HCT116 (cell line): ENCODE data around the gene IGSF9B. TPM values are rescaled to one million over a fixed set of nuclear protein-coding genes. Genes with fewer than 3 reads are reported as not detected.
A peak's percentile ranks its signal among the peaks of the same experiment; 100 is the strongest.

ENCODE experiments used
- ATAC-seq: fragments of 200-7000 bp; cut with Tn5 transposase; 2 replicates; pipeline ENCODE4 v1.9.1; 2020; ENCODE audit warnings: mild to moderate bottlenecking, moderate library complexity
- BruUV-seq: library from RNA; stranded (reverse); fragments of 400-500 nt; replicated peaks from 2 replicates; lab custom pipeline; 2021; lab: Mats Ljungman, UMichigan
- CTCF ChIA-PET: fragments of 300-600 bp; sonication (Branson Sonifier 250); formaldehyde crosslinking; loops from one replicate; lab custom pipeline; 2021; ENCODE audit warnings: antibody characterized with exemption; lab: Charles Lee
- POLR2A ChIA-PET: fragments of 300-600, 350-600 bp; sonication (Branson Sonifier 250); formaldehyde crosslinking; loops from one replicate; lab custom pipeline; 2021; ENCODE audit warnings: antibody characterized with exemption; lab: Charles Lee
- RAD21 ChIA-PET, 2 experiments: fragments of 300-600 bp; sonication (Branson Sonifier 250); formaldehyde crosslinking; loops; one replicate each; lab custom pipeline; 2023; ENCODE audit warnings: low total read pairs in 2 of 2; ENCODE audit not compliant: uncharacterized antibody in 2 of 2, unreplicated experiment in 2 of 2, low non-redundant PET in 1 of 2; lab: Charles Lee
- DNase-seq: peaks from one replicate; pipeline ENCODE4 v3.0.0-alpha.2; 2010; ENCODE audit warnings: low read depth, low spot score
- H2AFZ ChIP-seq: fragments of 200-600 bp; shearing (Covaris generic), sonication (generic); 2 replicates; pipeline ENCODE4 v1.6.1; 2017; ENCODE audit warnings: low read depth, mixed run types, mixed read lengths, antibody characterized with exemption, low read length; ENCODE audit not compliant: poor library complexity, severe bottlenecking
- H3K27ac ChIP-seq: 2 replicates; pipeline ENCODE4 v1.5.1; 2012; ENCODE audit warnings: low read depth, low read length
- H3K27me3 ChIP-seq: fragments of 200-600 bp; sonication (generic); 2 replicates; pipeline ENCODE4 v1.6.1; 2016; ENCODE audit warnings: mixed run types, low read length, mixed read lengths; ENCODE audit not compliant: insufficient read depth
- H3K36me3 ChIP-seq, 2 experiments: fragments of 200-500 bp in 1 of 2; fragments of 200-600 bp in 1 of 2; sonication (Bioruptor generic) in 1 of 2; sonication (generic) in 1 of 2; 2 replicates each; pipeline versions ENCODE4 v1.5.1 to v1.6.1; 2014 to 2016; ENCODE audit warnings: low read length in 2 of 2, inconsistent platforms in 1 of 2, mixed read lengths in 1 of 2, mixed run types in 1 of 2; ENCODE audit not compliant: insufficient read depth in 2 of 2, control insufficient read depth in 1 of 2
- H3K4me1 ChIP-seq, 2 experiments: fragments of 200-600 bp in 1 of 2; sonication (generic) in 1 of 2; 2 replicates each; pipeline versions ENCODE4 v1.5.1 to v1.6.1; 2012 to 2017; ENCODE audit warnings: low read length in 2 of 2, inconsistent platforms in 1 of 2, mild to moderate bottlenecking in 1 of 2, mixed read lengths in 1 of 2, mixed run types in 1 of 2, moderate library complexity in 1 of 2; ENCODE audit not compliant: insufficient read depth in 2 of 2, control insufficient read depth in 1 of 2
- H3K4me2 ChIP-seq: fragments of 200-600 bp; sonication (generic); 2 replicates; pipeline ENCODE4 v1.6.1; 2017; ENCODE audit warnings: mixed run types, low read length, mixed read lengths
- H3K4me3 ChIP-seq, 2 experiments: fragments of 200-600 bp in 1 of 2; sonication (generic) in 1 of 2; replicated peaks in 1 of 2; 2 replicates each; pipeline ENCODE4 v1.5.1; 2011 to 2016; ENCODE audit warnings: low read length in 2 of 2, control low read depth in 1 of 2, low read depth in 1 of 2, mild to moderate bottlenecking in 1 of 2, mixed read lengths in 1 of 2, mixed run types in 1 of 2
- H3K79me2 ChIP-seq: fragments of 200-600 bp; sonication (generic); 2 replicates; pipeline ENCODE4 v1.6.1; 2017; ENCODE audit warnings: mild to moderate bottlenecking, mixed run types, low read length, moderate library complexity, mixed read lengths; ENCODE audit not compliant: insufficient read depth
- H3K9ac ChIP-seq: fragments of 200-600 bp; sonication (generic); 2 replicates; pipeline ENCODE4 v1.6.1; 2016; ENCODE audit warnings: low read length, mixed read lengths
- H3K9me2 ChIP-seq: fragments of 200-600 bp; sonication (generic), shearing (Covaris generic); 2 replicates; pipeline ENCODE4 v1.6.1; 2017; ENCODE audit warnings: mixed run types, mild to moderate bottlenecking, moderate library complexity; ENCODE audit not compliant: insufficient read depth
- H3K9me3 ChIP-seq, 2 experiments: fragments of 200-500 bp in 1 of 2; fragments of 200-600 bp in 1 of 2; sonication (Bioruptor generic) in 1 of 2; sonication (generic) in 1 of 2; 2 replicates each; pipeline ENCODE4 v1.6.1; 2014 to 2017; ENCODE audit warnings: low read length in 2 of 2, mixed read lengths in 2 of 2, inconsistent platforms in 1 of 2, low read depth in 1 of 2, mild to moderate bottlenecking in 1 of 2, mixed run types in 1 of 2, moderate library complexity in 1 of 2; ENCODE audit not compliant: control insufficient read depth in 1 of 2, insufficient read depth in 1 of 2
- H4K20me1 ChIP-seq: fragments of 200-600 bp; sonication (generic), shearing (Covaris generic); 2 replicates; pipeline ENCODE4 v1.6.1; 2017; ENCODE audit warnings: mixed run types, mild to moderate bottlenecking, moderate library complexity; ENCODE audit not compliant: insufficient read depth
- ATF3 ChIP-seq: IDR thresholded peaks from 2 replicates; pipeline ENCODE4 v1.6.1; 2012
- CBX3 ChIP-seq: IDR thresholded peaks from 2 replicates; pipeline ENCODE4 v1.6.1; 2012; ENCODE audit warnings: low read depth
- CEBPB ChIP-seq: IDR thresholded peaks from 2 replicates; pipeline ENCODE4 v1.6.1; 2012; ENCODE audit warnings: low read depth
- CTCF ChIP-seq, 3 experiments: fragments of 200-600 bp in 1 of 3; sonication (generic) in 1 of 3; IDR thresholded peaks in 2 of 3; conservative IDR thresholded peaks in 1 of 3; 2 replicates each; pipeline ENCODE4 v1.5.1; 2012 to 2017; ENCODE audit warnings: low read depth in 2 of 3, low read length in 2 of 3, antibody characterized with exemption in 1 of 3, borderline replicate concordance in 1 of 3, control low read depth in 1 of 3, mild to moderate bottlenecking in 1 of 3, mixed read lengths in 1 of 3, mixed run types in 1 of 3, moderate library complexity in 1 of 3; ENCODE audit not compliant: insufficient read depth in 1 of 3
- EGR1 ChIP-seq: IDR thresholded peaks from 2 replicates; pipeline ENCODE4 v1.6.1; 2012; ENCODE audit warnings: low read depth
- ELF1 ChIP-seq: IDR thresholded peaks from 2 replicates; pipeline ENCODE4 v1.6.1; 2012; ENCODE audit warnings: low read depth, borderline replicate concordance
- EZH2 ChIP-seq: fragments of 200-600 bp; sonication (generic); IDR thresholded peaks from 2 replicates; pipeline ENCODE4 v1.6.1; 2017; ENCODE audit warnings: antibody characterized with exemption, mixed run types
- EZH2phosphoT487 ChIP-seq: fragments of 200-600 bp; IDR thresholded peaks from 2 replicates; pipeline ENCODE4 v1.6.1; 2018; ENCODE audit warnings: antibody characterized with exemption, borderline replicate concordance
- FOSL1 ChIP-seq: IDR thresholded peaks from 2 replicates; pipeline ENCODE4 v1.6.1; 2012; ENCODE audit warnings: low read depth
- JUND ChIP-seq: IDR thresholded peaks from 2 replicates; pipeline ENCODE4 v1.6.1; 2012
- MAX ChIP-seq: IDR thresholded peaks from 2 replicates; pipeline ENCODE4 v1.6.1; 2012
- POLR2A ChIP-seq: IDR thresholded peaks from 2 replicates; pipeline ENCODE4 v1.7.0; 2011; ENCODE audit warnings: borderline replicate concordance; ENCODE audit not compliant: insufficient read depth, insufficient read length; ENCODE audit errors: extremely low read depth
- POLR2AphosphoS5 ChIP-seq: IDR thresholded peaks from 2 replicates; pipeline ENCODE4 v1.6.1; 2011; ENCODE audit warnings: mild to moderate bottlenecking, low read depth, low read length, moderate library complexity
- SIN3A ChIP-seq: IDR thresholded peaks from 2 replicates; pipeline ENCODE4 v1.6.1; 2012; ENCODE audit warnings: low read depth
- SP1 ChIP-seq: IDR thresholded peaks from 2 replicates; pipeline ENCODE4 v1.6.1; 2012; ENCODE audit warnings: low read depth
- TCF7L2 ChIP-seq: IDR thresholded peaks from 2 replicates; pipeline ENCODE4 v1.7.0; 2011; ENCODE audit warnings: borderline replicate concordance, inconsistent platforms; ENCODE audit not compliant: insufficient read depth, insufficient read length; ENCODE audit errors: extremely low read depth
- YY1 ChIP-seq: IDR thresholded peaks from 2 replicates; pipeline ENCODE4 v1.6.1; 2011; ENCODE audit warnings: low read length, low read depth, moderate library complexity, mild to moderate bottlenecking; ENCODE audit not compliant: insufficient replicate concordance; ENCODE audit errors: extremely low read depth
- ZFX ChIP-seq: fragments of 450-650 bp; IDR thresholded peaks from 2 replicates; pipeline ENCODE4 v1.6.1; 2017
- ZNF274 ChIP-seq: fragments of 200-500 bp; sonication (Bioruptor generic); IDR thresholded peaks from 2 replicates; pipeline ENCODE4 v1.6.1; 2014; ENCODE audit warnings: mild to moderate bottlenecking, low read depth, low read length, inconsistent platforms
- intact Hi-C: fragments of 100-400 bp; cut with micrococcal nuclease; formaldehyde crosslinking; loops from 2 replicates; pipeline ENCODE4 v1.10.0; 2022
- total RNA-seq: library from RNA; stranded (reverse); gene quantifications from one replicate; pipeline ENCODE4 v1.2.1, GENCODE V29; 2021; ENCODE audit not compliant: unreplicated experiment

IGSF9B gene
- total RNA-seq, 1 experiment from 2014 or later: 12.4 TPM

- ChIA-PET RAD21 (no interaction called here), POLR2A (interaction anchor here (1.2 kb wide), 1 partner anchor 163 kb away, joined by 3 read pairs; no protein-coding TSS in a partner anchor), CTCF (no interaction called here)
- intact Hi-C loops: no loop called here
- Histone ChIP-seq H3K79me2 (no peaks in the 10 kb centered on the region), H3K27ac (no peak overlapping the region), H3K27me3 (no peaks in the 10 kb centered on the region), H3K9me2 (no peaks in the 10 kb centered on the region), H3K4me1 (peaks cover 5 to 18% of the 10 kb centered on the region in 2 experiments; a peak in 3 of 4 replicates), H3K9me3 (no peaks in the 10 kb centered on the region), H2AFZ (no peak overlapping the region), H3K4me2 (peak overlapping the region; percentile 46), H4K20me1 (no peaks in the 10 kb centered on the region), H3K9ac (no peak overlapping the region), H3K36me3 (no peaks in the 10 kb centered on the region), H3K4me3 (no peak overlapping the region)
- DNase-seq (peak; percentile 91), ATAC-seq (peak; percentile 89)
- TF ChIP-seq EGR1 (peak; percentile 95), FOSL1 (no peak), POLR2A (no peak), SP1 (peak; percentile 85; the same call in 1 of the 2 replicates)
- no TSS peak for BruUV-seq
Observed at GRCh38 chr11:133934599-133935550, 21.9 kb downstream of the IGSF9B start.

- peak overlapping the region; percentile 46 for H3K4me2 ChIP-seq
- no peak overlapping the region for H3K4me3 ChIP-seq
- H3K27ac ChIP-seq: no peak overlapping the region
- H3K27me3 ChIP-seq: no peaks in the 10 kb centered on the region
- no peaks in the 10 kb centered on the region for H3K9me3 ChIP-seq
- H3K36me3 ChIP-seq: no peaks in the 10 kb centered on the region
- no peak overlapping the region for H3K9ac ChIP-seq
- ChIA-PET POLR2A (interaction anchor here (1.2 kb wide), 1 partner anchor 164 kb away, joined by 3 read pairs; no protein-coding TSS in a partner anchor), CTCF (no interaction called here), RAD21 (no interaction called here)
- BruUV-seq: no TSS peak
- no peak for ATAC-seq
- H3K4me1 ChIP-seq: peaks cover 5 to 18% of the 10 kb centered on the region in 2 experiments; a peak in 3 of 4 replicates
- no peaks in the 10 kb centered on the region for H4K20me1 ChIP-seq
- no peaks in the 10 kb centered on the region for H3K9me2 ChIP-seq
- H3K79me2 ChIP-seq: no peaks in the 10 kb centered on the region
- intact Hi-C loops: no loop called here
- H2AFZ ChIP-seq: no peak overlapping the region
- DNase-seq: no peak
- TF ChIP-seq EZH2phosphoT487 (no peak), SP1 (no peak), MAX (no peak), ZNF274 (no peak), ZFX (no peak), CBX3 (no peak), POLR2AphosphoS5 (no peak), EZH2 (no peak), ATF3 (no peak), ELF1 (no peak), FOSL1 (no peak), YY1 (no peak), TCF7L2 (no peak), SIN3A (no peak), CEBPB (no peak), CTCF (IDR thresholded peaks at IDR 0.05 in 2 of 3, conservative IDR thresholded peaks at IDR 0.05 in 1 of 3; ENCODE audit: borderline replicate concordance in 1 of 3, insufficient read depth in 1 of 3, low read depth in 2 of 3, low read length in 2 of 3) (no peak), JUND (no peak), POLR2A (no peak)
Observed at GRCh38 chr11:133934096-133934495, 22.7 kb downstream of the IGSF9B start.
